HEK293 (cell line): Measurements from ENCODE around the gene LPO.

Experiments used
- CTCF ChIP-seq: fragments of 450-650 bp; formaldehyde crosslinking; IDR thresholded peaks from 2 replicates; pipeline ENCODE4 v1.5.1; 2016; ENCODE audit warnings: missing biosample characterization, missing genetic modification characterization
- GLIS2 ChIP-seq: fragments of 450-650 bp; formaldehyde crosslinking; IDR thresholded peaks from 2 replicates; pipeline ENCODE4 v1.5.1; 2016; ENCODE audit warnings: missing biosample characterization, missing genetic modification characterization
- KLF16 ChIP-seq: fragments of 450-650 bp; formaldehyde crosslinking; IDR thresholded peaks from 2 replicates; pipeline ENCODE4 v1.5.1; 2017; ENCODE audit warnings: missing biosample characterization, missing genetic modification characterization
- ZBTB20 ChIP-seq: fragments of 450-650 bp; formaldehyde crosslinking; IDR thresholded peaks from 2 replicates; pipeline ENCODE4 v1.5.1; 2016; ENCODE audit warnings: missing biosample characterization, missing genetic modification characterization
- ZNF518A ChIP-seq: fragments of 450-650 bp; formaldehyde crosslinking; conservative IDR thresholded peaks from 2 replicates; pipeline ENCODE4 v1.5.1; 2016; ENCODE audit warnings: low read depth, missing biosample characterization, missing genetic modification characterization
- ZNF561 ChIP-seq: fragments of 450-650 bp; IDR thresholded peaks from 2 replicates; pipeline ENCODE4 v1.5.1; 2018; ENCODE audit warnings: missing biosample characterization, missing genetic modification characterization, borderline replicate concordance
- ZNF624 ChIP-seq: fragments of 450-650 bp; formaldehyde crosslinking; IDR thresholded peaks from 2 replicates; pipeline ENCODE4 v1.5.1; 2017; ENCODE audit warnings: missing biosample characterization, missing genetic modification characterization
- ZNF707 ChIP-seq: fragments of 450-650 bp; formaldehyde crosslinking; IDR thresholded peaks from 2 replicates; pipeline ENCODE4 v1.5.1; 2016; ENCODE audit warnings: missing biosample characterization, missing genetic modification characterization
- TF ChIP-seq, protein P1 (sequence below): fragments of 450-650 bp; formaldehyde crosslinking; IDR thresholded peaks from 2 replicates; pipeline ENCODE4 v1.5.1; 2016; ENCODE audit warnings: missing biosample characterization, missing genetic modification characterization
- TF ChIP-seq, protein P2 (sequence below): fragments of 450-650 bp; formaldehyde crosslinking; IDR thresholded peaks from 2 replicates; pipeline ENCODE4 v1.5.1; 2016; ENCODE audit warnings: missing biosample characterization, missing genetic modification characterization

GRCh38 chr17:58200024-58200633, 38.3 kb upstream of the LPO start:
- TF ChIP-seq ZNF518A (tag by site-specific recombination) (no peak), ZNF624 (tag by site-specific recombination) (no peak), GLIS2 (tag by site-specific recombination) (no peak), ZBTB20 (no peak), CTCF (tag by site-specific recombination) (peak; percentile 63), ZNF561 (no peak), KLF16 (no peak), ZNF707 (tag by site-specific recombination) (no peak)
- TF ChIP-seq, protein P1, sequence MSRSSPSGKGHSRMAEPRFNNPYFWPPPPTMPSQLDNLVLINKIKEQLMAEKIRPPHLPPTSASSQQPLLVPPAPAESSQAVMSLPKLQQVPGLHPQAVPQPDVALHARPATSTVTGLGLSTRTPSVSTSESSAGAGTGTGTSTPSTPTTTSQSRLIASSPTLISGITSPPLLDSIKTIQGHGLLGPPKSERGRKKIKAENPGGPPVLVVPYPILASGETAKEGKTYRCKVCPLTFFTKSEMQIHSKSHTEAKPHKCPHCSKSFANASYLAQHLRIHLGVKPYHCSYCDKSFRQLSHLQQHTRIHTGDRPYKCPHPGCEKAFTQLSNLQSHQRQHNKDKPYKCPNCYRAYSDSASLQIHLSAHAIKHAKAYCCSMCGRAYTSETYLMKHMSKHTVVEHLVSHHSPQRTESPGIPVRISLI (tag by site-specific recombination) = no peak
- TF ChIP-seq, protein P2, sequence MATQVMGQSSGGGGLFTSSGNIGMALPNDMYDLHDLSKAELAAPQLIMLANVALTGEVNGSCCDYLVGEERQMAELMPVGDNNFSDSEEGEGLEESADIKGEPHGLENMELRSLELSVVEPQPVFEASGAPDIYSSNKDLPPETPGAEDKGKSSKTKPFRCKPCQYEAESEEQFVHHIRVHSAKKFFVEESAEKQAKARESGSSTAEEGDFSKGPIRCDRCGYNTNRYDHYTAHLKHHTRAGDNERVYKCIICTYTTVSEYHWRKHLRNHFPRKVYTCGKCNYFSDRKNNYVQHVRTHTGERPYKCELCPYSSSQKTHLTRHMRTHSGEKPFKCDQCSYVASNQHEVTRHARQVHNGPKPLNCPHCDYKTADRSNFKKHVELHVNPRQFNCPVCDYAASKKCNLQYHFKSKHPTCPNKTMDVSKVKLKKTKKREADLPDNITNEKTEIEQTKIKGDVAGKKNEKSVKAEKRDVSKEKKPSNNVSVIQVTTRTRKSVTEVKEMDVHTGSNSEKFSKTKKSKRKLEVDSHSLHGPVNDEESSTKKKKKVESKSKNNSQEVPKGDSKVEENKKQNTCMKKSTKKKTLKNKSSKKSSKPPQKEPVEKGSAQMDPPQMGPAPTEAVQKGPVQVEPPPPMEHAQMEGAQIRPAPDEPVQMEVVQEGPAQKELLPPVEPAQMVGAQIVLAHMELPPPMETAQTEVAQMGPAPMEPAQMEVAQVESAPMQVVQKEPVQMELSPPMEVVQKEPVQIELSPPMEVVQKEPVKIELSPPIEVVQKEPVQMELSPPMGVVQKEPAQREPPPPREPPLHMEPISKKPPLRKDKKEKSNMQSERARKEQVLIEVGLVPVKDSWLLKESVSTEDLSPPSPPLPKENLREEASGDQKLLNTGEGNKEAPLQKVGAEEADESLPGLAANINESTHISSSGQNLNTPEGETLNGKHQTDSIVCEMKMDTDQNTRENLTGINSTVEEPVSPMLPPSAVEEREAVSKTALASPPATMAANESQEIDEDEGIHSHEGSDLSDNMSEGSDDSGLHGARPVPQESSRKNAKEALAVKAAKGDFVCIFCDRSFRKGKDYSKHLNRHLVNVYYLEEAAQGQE (tag by site-specific recombination) = no peak
